GM15510 (cell line): ENCODE measurements around the gene TFB1M.

ENCODE experiments used
- POLR2A ChIP-seq: IDR thresholded peaks from 3 replicates; pipeline ENCODE4 v1.6.1; 2011; ENCODE audit warnings: borderline replicate concordance; ENCODE audit not compliant: insufficient read length; ENCODE audit errors: extremely low read depth

The TFB1M gene

GRCh38 chr6:155314773-155315515 is 660 bp upstream of the TFB1M start:
- TF ChIP-seq POLR2A: no peak

GRCh38 chr6:155313602-155314091 is 637 bp downstream of the TFB1M start:
- no peak for TF ChIP-seq POLR2A

- TF ChIP-seq POLR2A: no peak
Measured at GRCh38 chr6:155311583-155311982, 2.7 kb downstream of the TFB1M start.

- no peak for TF ChIP-seq POLR2A
Measured at GRCh38 chr6:155311086-155311485, 3.2 kb downstream of the TFB1M start.

GRCh38 chr6:155310596-155310995 is 3.7 kb downstream of the TFB1M start:
- TF ChIP-seq POLR2A: no peak

GRCh38 chr6:155309150-155309549 is 5.1 kb downstream of the TFB1M start:
- no peak for TF ChIP-seq POLR2A

GRCh38 chr6:155306958-155307357 is 7.3 kb downstream of the TFB1M start:
- TF ChIP-seq POLR2A: no peak

- TF ChIP-seq POLR2A: no peak
Measured at GRCh38 chr6:155303361-155303870, 10.9 kb downstream of the TFB1M start.

GRCh38 chr6:155301867-155302266 is 12.4 kb downstream of the TFB1M start:
- no peak for TF ChIP-seq POLR2A

- TF ChIP-seq POLR2A: no peak
Measured at GRCh38 chr6:155297669-155298068, 16.6 kb downstream of the TFB1M start.

- no peak for TF ChIP-seq POLR2A
Measured at GRCh38 chr6:155292711-155293110, 21.6 kb downstream of the TFB1M start.

- no peak for TF ChIP-seq POLR2A
Measured at GRCh38 chr6:155291291-155291690, 23.0 kb downstream of the TFB1M start.

GRCh38 chr6:155290491-155290890 is 23.8 kb downstream of the TFB1M start:
- TF ChIP-seq POLR2A: no peak

- TF ChIP-seq POLR2A: no peak
Measured at GRCh38 chr6:155287762-155288161, 26.5 kb downstream of the TFB1M start.

GRCh38 chr6:155284775-155285174 is 29.5 kb downstream of the TFB1M start:
- TF ChIP-seq POLR2A: no peak
